ENCODE measurements around the gene KRT5. TPM values are rescaled to one million over a fixed set of nuclear protein-coding genes. Genes with fewer than 3 reads are reported as not detected.

KRT5 gene
- total RNA-seq, 1 experiment from 2014 or later: 89.7 TPM

DNA sequence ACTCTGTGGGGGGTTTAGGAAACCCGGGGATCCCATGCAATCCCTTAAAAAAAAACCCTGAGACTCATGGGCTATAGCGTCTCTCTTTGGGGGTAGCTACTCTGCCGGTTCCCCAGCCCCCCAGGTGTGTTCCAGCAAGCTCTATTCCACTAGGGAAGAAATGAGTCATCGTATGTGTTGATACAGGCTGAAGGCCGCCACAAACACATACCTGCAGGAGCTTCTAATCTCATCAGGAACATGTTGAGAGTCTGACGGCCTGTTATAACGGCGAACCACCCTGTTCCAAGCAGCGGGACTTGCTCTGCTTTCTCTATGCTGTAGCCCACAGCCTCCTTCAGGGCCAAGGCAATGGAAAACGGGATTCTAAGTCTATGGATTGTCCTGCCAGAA, 977 bp upstream of the KRT5 start:
- intact Hi-C loops (cut with micrococcal nuclease; ENCODE audit: unreplicated experiment): loop anchor here (5.0 to 10.0 kb wide), 3 partner anchors 124 to 454 kb away; no protein-coding TSS in a partner anchor
- H3K79me2 ChIP-seq (ENCODE audit: low read depth): no peaks in the 10 kb centered on the region
- peaks cover 26% of the 10 kb centered on the region for H3F3A ChIP-seq (ENCODE audit: insufficient read depth, low read depth)
- H3K4me1 ChIP-seq (replicated peaks; ENCODE audit: insufficient read depth): peaks cover 66% of the 10 kb centered on the region
- H3K4me3 ChIP-seq: peak overlapping the region; percentile 56; the same call in 1 of the 2 replicates
- BruUV-seq (replicated peaks): no TSS peak
- H4K20me1 ChIP-seq (ENCODE audit: insufficient read depth): no peaks in the 10 kb centered on the region
- CTCF ChIA-PET: interaction anchor here (0.7 to 1.5 kb wide), 5 partner anchors 26 to 354 kb away, joined by 3 to 11 read pairs (median 4); no protein-coding TSS in a partner anchor
- H2AFZ ChIP-seq: no peak overlapping the region
- H3K27me3 ChIP-seq (ENCODE audit: insufficient read depth, low read depth): no peaks in the 10 kb centered on the region
- H3K4me2 ChIP-seq: peak overlapping the region; percentile 79
- DNase-seq: peak; percentile 52 to 83
- no peak for TF ChIP-seq EZH2 (IDR thresholded peaks at IDR 0.05; ENCODE audit: low read depth)
- TF ChIP-seq CTCF (conservative IDR thresholded peaks at IDR 0.05): no peak
- H3K27ac ChIP-seq: peak overlapping the region; percentile 96
- no peaks in the 10 kb centered on the region for H3K36me3 ChIP-seq (ENCODE audit: low read depth)
- POLR2A ChIA-PET (ENCODE audit: unreplicated experiment): interaction anchor here (0.5 to 0.7 kb wide), 4 partner anchors 32 to 402 kb away, joined by 3 to 5 read pairs (median 4); no protein-coding TSS in a partner anchor
- no peaks in the 10 kb centered on the region for H3K9me3 ChIP-seq (ENCODE audit: insufficient read depth, low read depth)
- no peaks in the 10 kb centered on the region for H3K9me2 ChIP-seq (ENCODE audit: insufficient read depth)

DNA sequence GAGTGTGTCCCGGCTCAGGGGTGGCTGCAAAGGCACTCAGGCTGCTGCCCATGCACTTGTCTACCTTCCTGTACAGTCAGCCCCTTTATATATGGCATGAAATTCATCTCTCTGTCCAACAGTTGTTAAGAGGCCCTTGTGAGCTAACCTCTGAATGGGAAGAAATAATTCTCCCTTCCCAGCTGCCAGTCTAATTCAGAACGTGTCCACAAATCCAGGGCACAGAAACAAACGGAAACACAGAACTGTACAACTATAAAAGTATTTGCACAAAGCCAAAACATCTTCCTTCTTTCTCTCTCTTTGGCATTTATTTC, 849 bp downstream of the KRT5 start:
- H2AFZ ChIP-seq: no peak overlapping the region
- ChIA-PET POLR2A (ENCODE audit: unreplicated experiment) (interaction anchor here (0.6 to 0.9 kb wide), 3 partner anchors 23 to 493 kb away, joined by 3 to 4 read pairs (median 4); no protein-coding TSS in a partner anchor), CTCF (interaction anchor here (1.5 kb wide), 1 partner anchor 123 kb away, joined by 3 read pairs; no protein-coding TSS in a partner anchor)
- no peak overlapping the region for H3K27ac ChIP-seq
- peak overlapping the region; percentile 56 for H3K4me3 ChIP-seq
- peak overlapping the region; percentile 79 for H3K4me2 ChIP-seq
- no peaks in the 10 kb centered on the region for H3K9me3 ChIP-seq (ENCODE audit: insufficient read depth, low read depth)
- no peaks in the 10 kb centered on the region for H4K20me1 ChIP-seq (ENCODE audit: insufficient read depth)
- TF ChIP-seq CTCF (conservative IDR thresholded peaks at IDR 0.05): no peak
- no peak for TF ChIP-seq EZH2 (IDR thresholded peaks at IDR 0.05; ENCODE audit: low read depth)
- no peaks in the 10 kb centered on the region for H3K79me2 ChIP-seq (ENCODE audit: low read depth)
- H3K4me1 ChIP-seq (replicated peaks; ENCODE audit: insufficient read depth): peaks cover 51% of the 10 kb centered on the region
- BruUV-seq (replicated peaks): no TSS peak
- H3F3A ChIP-seq (ENCODE audit: insufficient read depth, low read depth): peaks cover 26% of the 10 kb centered on the region
- intact Hi-C loops (cut with micrococcal nuclease; ENCODE audit: unreplicated experiment): no loop called here
- no peaks in the 10 kb centered on the region for H3K9me2 ChIP-seq (ENCODE audit: insufficient read depth)
- no peaks in the 10 kb centered on the region for H3K27me3 ChIP-seq (ENCODE audit: insufficient read depth, low read depth)
- H3K36me3 ChIP-seq (ENCODE audit: low read depth): no peaks in the 10 kb centered on the region
- no peak for DNase-seq

DNA sequence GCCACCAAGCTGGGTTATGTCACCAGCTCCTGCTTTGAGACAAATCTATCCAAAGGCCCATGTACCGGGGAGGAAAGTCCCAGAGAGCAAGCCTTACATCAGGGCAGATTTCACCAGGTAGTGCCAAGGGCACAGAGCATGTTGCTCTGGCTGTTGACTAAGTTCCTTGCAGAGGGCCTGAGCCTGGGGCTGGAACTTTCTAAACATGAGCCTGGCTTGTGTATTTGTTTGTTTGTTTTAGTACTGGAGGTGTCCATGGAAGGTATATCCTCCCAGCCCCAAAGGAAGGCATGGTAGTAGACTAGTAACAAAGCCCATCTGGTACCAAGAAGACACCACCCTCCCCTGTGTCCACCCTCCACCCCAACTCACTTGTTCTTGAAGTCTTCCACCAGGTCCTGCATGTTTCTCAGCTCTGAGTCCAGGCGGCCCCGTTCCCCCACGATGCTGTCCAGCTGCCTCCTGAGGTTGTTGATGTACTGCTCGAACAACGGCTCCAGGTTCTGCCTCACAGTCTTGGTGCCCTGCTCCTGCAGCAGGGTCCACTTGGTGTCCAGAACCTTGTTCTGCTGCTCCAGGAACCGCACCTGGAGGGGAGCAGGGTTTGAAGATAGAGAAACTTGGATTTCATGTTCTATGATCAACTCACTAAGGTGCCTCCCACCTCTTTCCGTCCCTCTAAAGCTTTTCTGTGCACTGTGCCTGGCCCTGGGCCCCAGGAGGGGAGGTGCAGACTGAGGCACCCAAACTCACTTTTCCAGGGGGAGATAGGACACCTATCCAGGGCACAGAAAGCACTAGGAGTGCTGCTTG, 1.4 kb downstream of the KRT5 start:
- Histone ChIP-seq H3K4me2 (peak overlapping the region; percentile 79), H3K36me3 (ENCODE audit: low read depth) (no peaks in the 10 kb centered on the region), H4K20me1 (ENCODE audit: insufficient read depth) (no peaks in the 10 kb centered on the region), H2AFZ (no peak overlapping the region), H3K4me3 (peak overlapping the region; percentile 56; the same call in 1 of the 2 replicates), H3K79me2 (ENCODE audit: low read depth) (no peaks in the 10 kb centered on the region), H3K27me3 (ENCODE audit: insufficient read depth, low read depth) (no peaks in the 10 kb centered on the region), H3F3A (ENCODE audit: insufficient read depth, low read depth) (peaks cover 29% of the 10 kb centered on the region), H3K4me1 (replicated peaks; ENCODE audit: insufficient read depth) (peaks cover 45% of the 10 kb centered on the region), H3K27ac (no peak overlapping the region), H3K9me3 (ENCODE audit: insufficient read depth, low read depth) (no peaks in the 10 kb centered on the region), H3K9me2 (ENCODE audit: insufficient read depth) (no peaks in the 10 kb centered on the region)
- CTCF ChIA-PET: no interaction called here
- DNase-seq: no peak
- POLR2A ChIA-PET (ENCODE audit: unreplicated experiment): interaction anchor here (0.9 kb wide), 1 partner anchor 22 kb away, joined by 4 read pairs; no protein-coding TSS in a partner anchor
- BruUV-seq (replicated peaks): no TSS peak
- intact Hi-C loops (cut with micrococcal nuclease; ENCODE audit: unreplicated experiment): no loop called here
- no peak for TF ChIP-seq CTCF (conservative IDR thresholded peaks at IDR 0.05)
- TF ChIP-seq EZH2 (IDR thresholded peaks at IDR 0.05; ENCODE audit: low read depth): no peak

All from PC-9 (cell line).